ENCODE results near the gene EPO.

The EPO gene

DNA sequence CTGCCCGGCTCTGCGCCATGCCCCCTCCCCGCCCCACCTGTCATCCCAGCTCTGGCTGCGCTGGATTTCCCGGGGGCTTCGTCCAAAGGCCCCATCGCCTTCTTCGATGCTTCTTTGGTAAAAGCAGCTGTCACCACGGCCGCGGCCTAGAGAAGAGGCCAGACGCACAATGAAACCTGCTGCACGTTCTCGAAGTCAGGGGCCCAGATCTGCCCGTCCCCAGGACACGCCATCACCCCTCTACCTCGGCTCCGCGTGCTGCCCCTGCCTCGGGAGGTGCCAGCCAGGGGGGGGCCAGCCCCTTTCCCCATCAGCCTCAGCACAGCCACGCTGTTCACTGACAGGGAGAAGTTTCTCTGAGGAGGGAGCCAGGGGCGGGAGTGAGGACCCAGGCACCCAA lies 33.0 kb upstream of the EPO start:
- DNase-seq (no peak), ATAC-seq (ENCODE audit: insufficient read depth, low read depth) (no peak)
- peaks cover 24% of the 10 kb centered on the region for H3K4me1 ChIP-seq (ENCODE audit: insufficient read depth, low read length)
- H3K27ac ChIP-seq (ENCODE audit: low read length), result no peak overlapping the region
- no peak overlapping the region for H3K4me2 ChIP-seq (ENCODE audit: insufficient read depth, low read length)
- H3K4me3 ChIP-seq (ENCODE audit: low read depth in 1 of 2, low read length in 2 of 2), result no peak overlapping the region
- peaks cover 47% of the 10 kb centered on the region for H3K79me2 ChIP-seq (ENCODE audit: insufficient read depth, low read length)
- H3K36me3 ChIP-seq (ENCODE audit: insufficient read depth, low read length), result peaks cover 91% of the 10 kb centered on the region
- TF ChIP-seq CTCF (IDR thresholded peaks at IDR 0.05; ENCODE audit: borderline replicate concordance, extremely low read depth, low read length, poor library complexity, severe bottlenecking), result no peak
- no peak for TF ChIP-seq EZH2 (IDR thresholded peaks at IDR 0.05; ENCODE audit: borderline replicate concordance, low read depth, low read length, severe bottlenecking)
- H4K20me1 ChIP-seq (ENCODE audit: insufficient read depth, low read length), result peaks cover 82% of the 10 kb centered on the region
- H3K27me3 ChIP-seq (ENCODE audit: insufficient read depth, low read length, poor library complexity), result no peaks in the 10 kb centered on the region
- H2AFZ ChIP-seq (ENCODE audit: low read depth, low read length), result no peak overlapping the region
- H3K9me3 ChIP-seq (ENCODE audit: insufficient read depth, low read length, severe bottlenecking), result no peaks in the 10 kb centered on the region
- H3K9ac ChIP-seq (ENCODE audit: low read depth, low read length), result no peak overlapping the region

DNA sequence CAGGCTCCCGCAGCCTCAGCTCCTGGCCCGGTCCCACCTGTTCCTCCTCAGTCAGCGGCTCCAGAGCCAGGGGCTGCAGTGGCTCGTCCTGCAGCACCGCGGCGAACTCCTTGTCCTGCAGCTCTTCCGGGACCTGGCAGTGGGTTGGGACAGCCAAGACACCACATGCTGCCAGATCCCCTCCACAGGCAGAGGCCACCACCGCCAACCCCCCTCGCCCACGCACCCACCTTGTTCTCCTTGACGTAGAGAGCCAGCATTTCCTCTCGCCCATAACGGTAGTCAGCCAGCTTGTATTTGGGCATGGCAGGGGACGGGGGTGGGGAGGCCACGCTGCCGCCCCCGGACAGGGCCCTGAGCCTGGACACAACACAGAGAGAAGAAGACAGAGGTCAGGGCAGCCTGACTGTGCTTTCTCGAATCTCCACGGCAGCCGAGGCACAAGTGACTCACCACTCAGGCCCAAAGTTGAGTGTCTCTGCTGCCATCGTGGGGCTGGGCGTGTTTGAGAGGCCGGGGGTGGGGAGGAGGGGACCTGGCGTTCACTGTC lies 32.4 kb upstream of the EPO start:
- H2AFZ ChIP-seq (ENCODE audit: low read depth, low read length), result no peak overlapping the region
- H3K79me2 ChIP-seq (ENCODE audit: insufficient read depth, low read length), result peaks cover 53% of the 10 kb centered on the region
- no peak for DNase-seq
- TF ChIP-seq EZH2 (IDR thresholded peaks at IDR 0.05; ENCODE audit: borderline replicate concordance, low read depth, low read length, severe bottlenecking), result no peak
- TF ChIP-seq CTCF (IDR thresholded peaks at IDR 0.05; ENCODE audit: borderline replicate concordance, extremely low read depth, low read length, poor library complexity, severe bottlenecking), result no peak
- H3K4me2 ChIP-seq (ENCODE audit: insufficient read depth, low read length), result no peak overlapping the region
- no peak overlapping the region for H3K4me3 ChIP-seq (ENCODE audit: low read depth in 1 of 2, low read length in 2 of 2)
- H3K9me3 ChIP-seq (ENCODE audit: insufficient read depth, low read length, severe bottlenecking), result no peaks in the 10 kb centered on the region
- no peak for ATAC-seq (ENCODE audit: insufficient read depth, low read depth)
- H3K9ac ChIP-seq (ENCODE audit: low read depth, low read length), result no peak overlapping the region
- no peaks in the 10 kb centered on the region for H3K27me3 ChIP-seq (ENCODE audit: insufficient read depth, low read length, poor library complexity)
- peaks cover 82% of the 10 kb centered on the region for H4K20me1 ChIP-seq (ENCODE audit: insufficient read depth, low read length)
- H3K27ac ChIP-seq (ENCODE audit: low read length), result no peak overlapping the region
- peaks cover 90% of the 10 kb centered on the region for H3K36me3 ChIP-seq (ENCODE audit: insufficient read depth, low read length)
- peaks cover 30% of the 10 kb centered on the region for H3K4me1 ChIP-seq (ENCODE audit: insufficient read depth, low read length)

GRCh38 chr7:100688326-100688860 lies 31.9 kb upstream of the EPO start:
- Histone ChIP-seq H3K36me3 (ENCODE audit: insufficient read depth, low read length) (peaks cover 87% of the 10 kb centered on the region), H3K79me2 (ENCODE audit: insufficient read depth, low read length) (peaks cover 58% of the 10 kb centered on the region), H3K27ac (ENCODE audit: low read length) (no peak overlapping the region), H3K9me3 (ENCODE audit: insufficient read depth, low read length, severe bottlenecking) (no peaks in the 10 kb centered on the region), H4K20me1 (ENCODE audit: insufficient read depth, low read length) (peaks cover 87% of the 10 kb centered on the region), H3K4me1 (ENCODE audit: insufficient read depth, low read length) (peaks cover 35% of the 10 kb centered on the region), H3K9ac (ENCODE audit: low read depth, low read length) (no peak overlapping the region), H3K4me2 (ENCODE audit: insufficient read depth, low read length) (no peak overlapping the region), H2AFZ (ENCODE audit: low read depth, low read length) (no peak overlapping the region), H3K4me3 (ENCODE audit: low read depth in 1 of 2, low read length in 2 of 2) (no peak overlapping the region), H3K27me3 (ENCODE audit: insufficient read depth, low read length, poor library complexity) (no peaks in the 10 kb centered on the region)
- DNase-seq (no peak), ATAC-seq (ENCODE audit: insufficient read depth, low read depth) (no peak)
- TF ChIP-seq CTCF (IDR thresholded peaks at IDR 0.05; ENCODE audit: borderline replicate concordance, extremely low read depth, low read length, poor library complexity, severe bottlenecking), result no peak
- TF ChIP-seq EZH2 (IDR thresholded peaks at IDR 0.05; ENCODE audit: borderline replicate concordance, low read depth, low read length, severe bottlenecking), result no peak
